ENCODE measurements around the gene PDPN. TPM values are rescaled to one million over a fixed set of nuclear protein-coding genes. Genes with fewer than 3 reads are reported as not detected.

Gene PDPN
- total and polyA plus RNA-seq, 2 of the 4 experiments (the other 2 are of a cell fraction): 0.31 TPM; not detected in 1

- H3K27ac ChIP-seq (ENCODE audit: insufficient read depth, low read length): no peak overlapping the region
- BruUV-seq (replicated peaks): no TSS peak
Measured at GRCh38 chr1:13585612-13585991, 2.0 kb downstream of the PDPN start.

More at GRCh38 chr1:13585612-13585991, 2.0 kb downstream of the PDPN start:
- H3K4me1 ChIP-seq (ENCODE audit: control insufficient read depth, insufficient read depth, low read length): no peaks in the 10 kb centered on the region
- no peak overlapping the region for H4K8ac ChIP-seq (ENCODE audit: low read depth in 2 of 2, low read length in 2 of 2)
- no peak overlapping the region for H2BK20ac ChIP-seq (ENCODE audit: low read depth, low read length)
- no peak overlapping the region for H2AK5ac ChIP-seq (ENCODE audit: low read depth, low read length)
- no peak overlapping the region for H2BK15ac ChIP-seq (ENCODE audit: low read depth, low read length)
- CTCF ChIA-PET: no interaction called here
- H2BK120ac ChIP-seq (ENCODE audit: low read depth, low read length): no peak overlapping the region
- H3K56ac ChIP-seq (ENCODE audit: extremely low read depth, insufficient read depth, low read length): no peak overlapping the region
- no peak overlapping the region for H3K4me3 ChIP-seq (ENCODE audit: insufficient read depth, low read depth, low read length)
- no peak for DNase-seq
- POLR2A ChIA-PET (ENCODE audit: unreplicated experiment): no interaction called here
- H4K20me1 ChIP-seq (ENCODE audit: insufficient read depth, low read length): no peaks in the 10 kb centered on the region
- TF ChIP-seq CTCF (conservative IDR thresholded peaks at IDR 0.05; ENCODE audit: low read depth, low read length) (no peak), BHLHE40 (IDR thresholded peaks at IDR 0.05; ENCODE audit: low read depth, low read length) (no peak), MXI1 (IDR thresholded peaks at IDR 0.05; ENCODE audit: borderline replicate concordance, low read depth, low read length) (no peak), MAFK (IDR thresholded peaks at IDR 0.05; ENCODE audit: low read depth, low read length) (no peak), NFE2L2 (IDR thresholded peaks at IDR 0.05; ENCODE audit: low read depth, low read length) (no peak), MAZ (IDR thresholded peaks at IDR 0.05; ENCODE audit: borderline replicate concordance, low read depth, low read length) (no peak), CEBPB (IDR thresholded peaks at IDR 0.05; ENCODE audit: low read depth, low read length) (no peak), USF2 (IDR thresholded peaks at IDR 0.05; ENCODE audit: low read depth, low read length) (no peak), RFX5 (IDR thresholded peaks at IDR 0.05; ENCODE audit: low read depth, low read length) (no peak), SMC3 (IDR thresholded peaks at IDR 0.05; ENCODE audit: low read depth, low read length) (no peak), FOS (IDR thresholded peaks at IDR 0.05; ENCODE audit: low read depth, low read length) (no peak), RCOR1 (IDR thresholded peaks at IDR 0.05; ENCODE audit: insufficient replicate concordance, low read length) (no peak), RAD21 (IDR thresholded peaks at IDR 0.05; ENCODE audit: low read length) (no peak), ELK1 (IDR thresholded peaks at IDR 0.05; ENCODE audit: borderline replicate concordance, low read depth, low read length) (no peak)
- no peak overlapping the region for H2AK9ac ChIP-seq (replicated peaks; ENCODE audit: low read depth, low read length, poor library complexity)
- H3K9me3 ChIP-seq (ENCODE audit: control insufficient read depth, insufficient read depth, low read length): peaks cover 23% of the 10 kb centered on the region
- H3K79me1 ChIP-seq (ENCODE audit: low read depth in 1 of 2, low read length in 2 of 2): no peaks in the 10 kb centered on the region
- dilution Hi-C loops (cut with HindIII; ENCODE audit: low sequenced_read_pairs, unreplicated experiment) (no loop called here), in situ Hi-C loops (cut with MboI; ENCODE audit: low sequenced_read_pairs) (no loop called here), intact Hi-C loops (cut with micrococcal nuclease) (no loop called here)
- H3K27me3 ChIP-seq (ENCODE audit: control insufficient read depth, insufficient read depth, low read length): no peaks in the 10 kb centered on the region
- H3K18ac ChIP-seq (ENCODE audit: low read depth, low read length): no peak overlapping the region
- H3K9me1 ChIP-seq (ENCODE audit: insufficient read depth, low read length): no peaks in the 10 kb centered on the region
- no peak overlapping the region for H4K5ac ChIP-seq (ENCODE audit: low read depth, low read length)
- H4K91ac ChIP-seq (ENCODE audit: insufficient read depth, low read depth, low read length): no peak overlapping the region
- no peak overlapping the region for H3K4ac ChIP-seq (ENCODE audit: low read depth, low read length)
- H3K4me2 ChIP-seq (ENCODE audit: low read depth, low read length): no peak overlapping the region; the same call in 1 of the 2 replicates
- 79% methylated on average over 3 of the region's 9 CpGs; no CpG with 5 or more reads in 1 of the 2 experiments for WGBS, 2 experiments (ENCODE audit: extremely low coverage in 2 of 2, insufficient read length in 1 of 2)
- H3K9ac ChIP-seq (ENCODE audit: low read depth, low read length): no peak overlapping the region
- no peak for ATAC-seq (ENCODE audit: low read depth)
- H2AFZ ChIP-seq (replicated peaks; ENCODE audit: low read length, poor library complexity): no peak overlapping the region
- H3K14ac ChIP-seq (replicated peaks; ENCODE audit: low read depth, low read length): no peak overlapping the region
- no peaks in the 10 kb centered on the region for H3K36me3 ChIP-seq (ENCODE audit: control insufficient read depth, insufficient read depth, low read length)
- no peak overlapping the region for H2BK5ac ChIP-seq (ENCODE audit: low read depth, low read length, poor library complexity, severe bottlenecking)
- no peak overlapping the region for H3K23ac ChIP-seq (ENCODE audit: low read depth, low read length)

All from IMR-90 (cell line).